A549 (cell line): Measurements from ENCODE around the gene CSF2. TPM values are rescaled to one million over a fixed set of nuclear protein-coding genes. Genes with fewer than 3 reads are reported as not detected.

Experiments
- ATAC-seq, 2 experiments: fragments of 200-7000 bp in 1 of 2; fragments of >200 bp in 1 of 2; cut with Nextera tagmentation in 1 of 2; cut with Tn5 transposase in 1 of 2; 3 replicates each; pipeline versions ENCODE4 v1.8.0 to v1.9.1; 2018 to 2020; ENCODE audit warnings: mild to moderate bottlenecking in 1 of 2, moderate library complexity in 1 of 2
- CTCF ChIA-PET: fragments of 300-600 bp; sonication (Branson Sonifier 250); formaldehyde crosslinking; extraction: SDS; loops from one replicate; lab custom pipeline; 2021; ENCODE audit warnings: antibody characterized with exemption, inconsistent platforms; lab: Yijun Ruan, JAX
- POLR2A ChIA-PET: fragments of 350-600 bp; formaldehyde crosslinking; extraction: SDS; loops from one replicate; lab custom pipeline; 2021; ENCODE audit warnings: antibody characterized with exemption, inconsistent platforms; lab: Yijun Ruan, JAX
- DNase-seq, 2 experiments: peaks; one replicate each; pipeline versions ENCODE4 v3.0.0 to v3.0.0-alpha.2; 2011 to 2016; ENCODE audit warnings: low read depth in 1 of 2, low spot score in 1 of 2
- FAIRE-seq: peaks from 2 replicates; lab custom pipeline; 2011; peaks lifted over from hg19 to GRCh38; lab: Jason Lieb, UNC
- H3K27ac ChIP-seq, 2 experiments: fragments of >200 bp; sonication (Bioruptor Twin); formaldehyde crosslinking; 3 replicates each; pipeline ENCODE4 v1.5.1; 2016 to 2017
- H3K4me1 ChIP-seq: fragments of >200 bp; sonication (Bioruptor Twin); formaldehyde crosslinking; 3 replicates; pipeline ENCODE4 v1.6.1; 2016
- H3K4me2 ChIP-seq: fragments of >200 bp; sonication (Bioruptor Twin); formaldehyde crosslinking; 3 replicates; pipeline ENCODE4 v1.6.1; 2016
- H3K4me3 ChIP-seq: fragments of >200 bp; sonication (Bioruptor Twin); formaldehyde crosslinking; 3 replicates; pipeline ENCODE4 v1.5.1; 2016
- H3K9me3 ChIP-seq: fragments of >200 bp; sonication (Bioruptor Twin); formaldehyde crosslinking; 3 replicates; pipeline ENCODE4 v1.6.1; 2016
- ATOH8 ChIP-seq: fragments of 250-450 bp; sonication (Bioruptor Pico); IDR thresholded peaks from 2 replicates; pipeline ENCODE4 v1.5.0; 2020; ENCODE audit warnings: low read depth, mild to moderate bottlenecking, moderate library complexity
- BCL3 ChIP-seq: fragments of >200 bp; sonication (Bioruptor Twin); formaldehyde crosslinking; IDR thresholded peaks from 3 replicates; pipeline ENCODE4 v1.6.1; 2016
- CBX8 ChIP-seq: fragments of 200-600 bp; sonication (generic); IDR thresholded peaks from 2 replicates; pipeline ENCODE4 v1.6.1; 2016
- EHF ChIP-seq: fragments of 250-450 bp; sonication (Bioruptor Pico); IDR thresholded peaks from 2 replicates; pipeline ENCODE4 v1.5.0; 2020; ENCODE audit warnings: mild to moderate bottlenecking
- EHMT2 ChIP-seq: fragments of 200-600 bp; sonication (generic); IDR thresholded peaks from 2 replicates; pipeline ENCODE4 v1.6.1; 2016; ENCODE audit warnings: antibody characterized with exemption, low read depth, mild to moderate bottlenecking, moderate library complexity
- EP300 ChIP-seq, 2 experiments: fragments of >200 bp; sonication (Bioruptor Twin); formaldehyde crosslinking; IDR thresholded peaks; 2 replicates in 1 of 2; 3 replicates in 1 of 2; pipeline ENCODE4 v1.6.1; 2016 to 2017
- FOSB ChIP-seq: fragments of 250-450 bp; sonication (Bioruptor Pico); IDR thresholded peaks from 2 replicates; pipeline ENCODE4 v1.5.0; 2020; ENCODE audit warnings: mild to moderate bottlenecking, moderate library complexity
- FOXS1 ChIP-seq: fragments of 250-450 bp; sonication (Bioruptor Pico); IDR thresholded peaks from 2 replicates; pipeline ENCODE4 v1.5.0; 2020; ENCODE audit warnings: mild to moderate bottlenecking, moderate library complexity
- HEYL ChIP-seq: fragments of 250-450 bp; sonication (Bioruptor Pico); IDR thresholded peaks from 2 replicates; pipeline ENCODE4 v1.8.0; 2021; ENCODE audit warnings: mild to moderate bottlenecking, moderate library complexity
- HOXB13 ChIP-seq: fragments of 250-450 bp; sonication (Bioruptor Pico); IDR thresholded peaks from 2 replicates; pipeline ENCODE4 v1.5.0; 2020; ENCODE audit warnings: low read depth, mild to moderate bottlenecking, moderate library complexity
- JUN ChIP-seq, 2 experiments: fragments of >200 bp; sonication (Bioruptor Twin); formaldehyde crosslinking; IDR thresholded peaks; 2 replicates in 1 of 2; 3 replicates in 1 of 2; pipeline ENCODE4 v1.6.1; 2016 to 2017
- JUNB ChIP-seq: fragments of >200 bp; sonication (Bioruptor Twin); formaldehyde crosslinking; IDR thresholded peaks from 2 replicates; pipeline ENCODE4 v1.6.1; 2016
- MAFK ChIP-seq: fragments of 450-650 bp; IDR thresholded peaks from 2 replicates; pipeline ENCODE4 v1.6.1; 2014; ENCODE audit not compliant: partially characterized antibody
- MAZ ChIP-seq: fragments of 150-350 bp; IDR thresholded peaks from 2 replicates; pipeline ENCODE4 v1.6.1; 2014; ENCODE audit warnings: antibody characterized with exemption, low read depth, low read length, borderline replicate concordance
- NR3C1 ChIP-seq: fragments of >200 bp; sonication (Bioruptor Twin); formaldehyde crosslinking; IDR thresholded peaks from 3 replicates; pipeline ENCODE4 v1.6.1; 2017
- PHF8 ChIP-seq: fragments of 200-600 bp; sonication (generic); IDR thresholded peaks from 2 replicates; pipeline ENCODE4 v1.6.1; 2016; ENCODE audit warnings: low read depth, mild to moderate bottlenecking, antibody characterized with exemption, moderate library complexity, borderline replicate concordance
- RARB ChIP-seq: fragments of 250-450 bp; sonication (Bioruptor Pico); IDR thresholded peaks from 2 replicates; pipeline ENCODE4 v1.8.0; 2021; ENCODE audit warnings: mild to moderate bottlenecking, moderate library complexity
- RCOR1 ChIP-seq: fragments of 150-350 bp; IDR thresholded peaks from 2 replicates; pipeline ENCODE4 v1.6.1; 2014; ENCODE audit warnings: antibody characterized with exemption, low read length, low read depth
- RNF2 ChIP-seq: fragments of 200-600 bp; sonication (generic); IDR thresholded peaks from 2 replicates; pipeline ENCODE4 v1.6.1; 2016; ENCODE audit warnings: low read depth, mild to moderate bottlenecking, antibody characterized with exemption, moderate library complexity, borderline replicate concordance
- SREBF2 ChIP-seq: fragments of 450-650 bp; IDR thresholded peaks from 2 replicates; pipeline ENCODE4 v1.6.1; 2014; ENCODE audit warnings: mild to moderate bottlenecking, moderate library complexity
- TFCP2L1 ChIP-seq: fragments of 250-450 bp; sonication (Bioruptor Pico); IDR thresholded peaks from 2 replicates; pipeline ENCODE4 v1.5.0; 2021; ENCODE audit warnings: mild to moderate bottlenecking
- ZFP36 ChIP-seq: fragments of 450-650 bp; IDR thresholded peaks from 2 replicates; pipeline ENCODE4 v1.6.1; 2014; ENCODE audit warnings: borderline replicate concordance; ENCODE audit not compliant: partially characterized antibody
- WGBS: methylation state at CpG from one replicate; pipeline ENCODE4 v1.1.6; 2017; ENCODE audit errors: missing lambda C conversion rate; 5-methylcytosine and 5-hydroxymethylcytosine counted together
- polyA minus RNA-seq: library from RNA; depleted of rRNA, polyadenylated mRNA; stranded (reverse); fragments of >200 nt; gene quantifications from 2 replicates; pipeline ENCODE4 v1.2.3, GENCODE V29; 2011; rRNA and poly(A)+ RNA removed
- polyA plus RNA-seq, 4 experiments: library from polyadenylated mRNA; depleted of rRNA in 3 of 4; stranded (reverse); fragments of >200 nt; fragmentation: RNase III in 1 of 4; extraction: RNeasy Plus Mini Kit Qiagen cat#74134 plus additional on column Dnase treatment in 1 of 4; gene quantifications; 2 replicates in 3 of 4; 3 replicates in 1 of 4; pipeline ENCODE4 v1.2.3, GENCODE V29; 2011 to 2017

Gene CSF2
- polyA plus RNA-seq (2011; rRNA removed), result 0.21 TPM in 1 of 2 replicates, not detected in the other
- 0.19 TPM in 2 replicates for polyA plus RNA-seq (2012; cell fraction: cytosol; rRNA removed)
- 0.11 and 0.76 TPM in 2 replicates for polyA plus RNA-seq (2012; cell fraction: nucleus; rRNA removed)
- 0.34 TPM in 1 of 3 replicates, not detected in the others for polyA plus RNA-seq (2017; fragmentation: RNase III; extraction: RNeasy Plus Mini Kit Qiagen cat#74134 plus additional on column Dnase treatment)
- polyA minus RNA-seq, result not detected in 2 replicates

- peak within 1 kb of the TSS in 1 of 2 experiments; percentile 61; a peak in 2 of 6 replicates for H3K27ac ChIP-seq
- TF ChIP-seq EP300 (IDR thresholded peaks at IDR 0.05), result no peak
- no peak for TF ChIP-seq RCOR1
- no peak for TF ChIP-seq TFCP2L1 (CRISPR knock-in tag)
- TF ChIP-seq MAZ, result no peak
- TF ChIP-seq PHF8, result no peak
- no peak for TF ChIP-seq JUN (IDR thresholded peaks at IDR 0.05)
- peak in 1 of 2 experiments; percentile 44; a peak in 3 of 6 replicates for ATAC-seq
- 0 out of 3 replicates have a peak within 1 kb of the TSS, but pooled peaks have one; percentile 25 for H3K4me2 ChIP-seq
- 57% methylated on average over 11 of the region's 12 CpGs for WGBS
- DNase-seq, result no peak
- peaks cover 11% of the 10 kb centered on the region; the same call in 2 of the 3 replicates for H3K4me1 ChIP-seq
- ChIA-PET POLR2A (no interaction called here), CTCF (interaction anchor here (1.1 to 8.1 kb wide), 7 partner anchors 9 to 484 kb away, joined by 3 to 86 read pairs (median 7); partner anchors contain the start of gene IL3)
- H3K4me3 ChIP-seq, result no peak within 1 kb of the TSS
- no peaks in the 10 kb centered on the region for H3K9me3 ChIP-seq
- FAIRE-seq, result no peak
These were observed at the start of gene CSF2 for GRCh38 chr5:132073231-132074013. Gene CSF2 (plus strand): TSS chr5:132073789. CDS start chr5:132073824, 35 bp downstream.

GRCh38 chr5:132024117-132024435, 49.5 kb upstream of the CSF2 start:
- Histone ChIP-seq H3K4me1 (no peaks in the 10 kb centered on the region), H3K27ac (no peak overlapping the region), H3K4me3 (no peak overlapping the region), H3K9me3 (no peaks in the 10 kb centered on the region), H3K4me2 (no peak overlapping the region)
- DNase-seq (no peak), ATAC-seq (no peak), FAIRE-seq (no peak)
- TF ChIP-seq JUNB (no peak), ZFP36 (no peak), BCL3 (no peak), CBX8 (no peak), SREBF2 (no peak), ATOH8 (CRISPR knock-in tag) (no peak), EHF (CRISPR knock-in tag) (no peak), RNF2 (no peak), RARB (CRISPR knock-in tag) (no peak), FOSB (CRISPR knock-in tag) (no peak), MAFK (no peak), EHMT2 (no peak), RCOR1 (no peak), HOXB13 (no peak), HEYL (CRISPR knock-in tag) (no peak), FOXS1 (no peak), NR3C1 (no peak)
- 15% methylated on average over 3 of the region's 4 CpGs for WGBS
- CTCF ChIA-PET, result interaction anchor here (1.5 kb wide), 1 partner anchor 435 kb away, joined by 7 read pairs; no protein-coding TSS in a partner anchor
- POLR2A ChIA-PET, result no interaction called here
